Right atrium auricular region (tissue), 2 donors: ENCODE results near the gene KIF1A. TPM values are rescaled to one million over a fixed set of nuclear protein-coding genes. Genes with fewer than 3 reads are reported as not detected.
"Not testable (repeated sequence)": the region's sequence is repeated elsewhere in the genome, so short reads cannot be mapped to it uniquely, and the experiment has no call there.

Experiments
- DNase-seq: peaks from one replicate; pipeline ENCODE4 v3.0.0-alpha.2; 2019; ENCODE audit warnings: low spot score
- H3K27ac ChIP-seq, 2 donors: fragments of 200-600 bp; sonication (generic); 1 replicate in 1 of 2; 2 replicates in 1 of 2; pipeline ENCODE4 v1.5.1; 2016 to 2019
- H3K27me3 ChIP-seq, 2 donors: fragments of 200-600 bp; sonication (generic); one replicate each; pipeline versions ENCODE4 v1.5.1 to v1.6.0; 2017 to 2019
- H3K36me3 ChIP-seq: fragments of 200-600 bp; sonication (generic); one replicate; pipeline ENCODE4 v1.5.1; 2016
- H3K4me1 ChIP-seq, 2 donors: fragments of 200-600 bp; sonication (generic); one replicate each; pipeline versions ENCODE4 v1.5.1 to v1.6.0; 2017 to 2019
- H3K4me3 ChIP-seq, 2 donors: fragments of 200-600 bp; sonication (generic); 1 replicate in 1 of 2; 2 replicates in 1 of 2; pipeline ENCODE4 v1.5.1; 2017 to 2019; ENCODE audit warnings: mild to moderate bottlenecking in 1 of 2, moderate library complexity in 1 of 2
- H3K9me3 ChIP-seq, 2 donors: fragments of 200-600 bp; sonication (generic); one replicate each; pipeline ENCODE4 v1.5.1; 2019
- total RNA-seq, 2 donors: library from RNA; depleted of rRNA; stranded (reverse); fragments of >200 nt; gene quantifications; one replicate each; pipeline ENCODE4 v1.1.0, GENCODE V29; 2016
- TF ChIP-seq, protein P1 (sequence below), 2 donors: fragments of 200-600 bp; sonication (generic); IDR thresholded peaks; one replicate each; pipeline ENCODE4 v1.5.1; 2019; ENCODE audit warnings: antibody characterized with exemption in 2 of 2

KIF1A gene
- total RNA-seq, 2 donors from 2014 or later: 41.8 to 43.7 TPM

DNA sequence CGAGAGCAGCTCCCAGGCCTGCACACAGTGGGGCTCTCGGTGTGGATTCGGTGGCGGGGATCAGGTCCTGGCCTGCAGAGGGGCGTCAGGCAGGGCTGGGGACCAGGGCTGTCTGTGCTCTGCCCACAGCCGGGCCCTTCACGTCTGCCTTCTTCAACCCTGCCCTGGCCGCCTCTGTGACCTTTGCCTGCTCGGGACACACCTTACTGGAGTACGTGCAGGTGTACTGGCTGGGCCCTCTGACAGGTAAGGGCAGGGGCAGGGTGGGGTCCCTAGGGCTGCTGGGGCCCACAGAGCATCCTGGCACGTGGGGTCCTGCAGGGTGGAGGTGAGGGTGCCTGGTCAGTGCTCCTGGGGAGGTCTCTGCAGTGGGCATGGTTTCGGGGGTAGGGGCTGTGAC lies 125.7 kb downstream of the KIF1A start:
- H3K27ac ChIP-seq, H3K36me3 ChIP-seq, H3K27me3 ChIP-seq, H3K9me3 ChIP-seq, H3K4me3 ChIP-seq, DNase-seq, H3K4me1 ChIP-seq: not testable (repeated sequence)

DNA sequence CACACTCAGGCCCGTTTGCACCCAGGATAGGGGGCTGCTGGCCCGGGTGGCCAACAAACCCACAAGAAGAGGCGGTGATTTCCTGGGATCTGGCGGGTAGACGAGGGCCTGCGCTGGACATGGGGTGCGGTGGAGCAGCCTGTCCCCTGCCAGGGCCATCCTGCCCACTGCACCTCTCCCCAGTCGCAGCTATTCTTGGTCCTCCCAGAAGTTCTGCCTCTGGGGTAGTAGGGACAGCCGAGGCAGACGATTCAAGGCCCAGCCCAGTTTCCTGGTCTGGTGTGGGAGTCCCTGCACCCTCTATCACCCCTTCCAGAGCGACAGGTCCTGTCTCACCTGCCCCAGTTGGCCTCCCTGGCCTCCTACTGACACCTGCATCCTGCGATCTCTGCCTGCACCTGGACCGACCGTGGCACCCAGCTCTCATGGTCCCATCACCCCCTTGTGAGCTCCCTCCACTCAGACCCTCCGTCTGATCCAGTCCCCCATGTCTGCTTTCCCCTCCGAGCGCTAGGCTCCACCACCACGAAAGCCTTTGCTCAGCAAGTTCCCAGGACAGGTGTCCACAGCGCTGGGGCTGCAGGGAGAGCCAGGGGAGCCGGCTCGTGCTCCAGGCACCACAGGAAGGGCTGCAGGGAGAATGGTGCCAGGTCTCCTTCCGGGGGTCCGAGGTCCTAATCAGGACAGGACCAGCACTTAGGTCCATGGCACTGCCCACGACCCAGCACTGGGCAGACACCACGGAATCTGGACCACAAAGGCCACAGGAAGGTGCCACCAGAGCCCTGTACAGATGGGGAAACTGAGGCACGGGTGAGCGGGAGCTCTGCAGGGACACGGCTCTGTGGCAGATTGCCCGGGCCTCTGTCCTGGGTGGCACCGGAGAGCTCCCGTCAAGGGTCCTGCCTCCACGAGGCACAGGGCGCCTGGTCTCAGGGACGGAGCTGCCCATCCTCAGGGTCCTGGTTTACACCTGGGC lies 127.1 kb downstream of the KIF1A start:
- H3K36me3 ChIP-seq, DNase-seq: not testable (repeated sequence)

DNA sequence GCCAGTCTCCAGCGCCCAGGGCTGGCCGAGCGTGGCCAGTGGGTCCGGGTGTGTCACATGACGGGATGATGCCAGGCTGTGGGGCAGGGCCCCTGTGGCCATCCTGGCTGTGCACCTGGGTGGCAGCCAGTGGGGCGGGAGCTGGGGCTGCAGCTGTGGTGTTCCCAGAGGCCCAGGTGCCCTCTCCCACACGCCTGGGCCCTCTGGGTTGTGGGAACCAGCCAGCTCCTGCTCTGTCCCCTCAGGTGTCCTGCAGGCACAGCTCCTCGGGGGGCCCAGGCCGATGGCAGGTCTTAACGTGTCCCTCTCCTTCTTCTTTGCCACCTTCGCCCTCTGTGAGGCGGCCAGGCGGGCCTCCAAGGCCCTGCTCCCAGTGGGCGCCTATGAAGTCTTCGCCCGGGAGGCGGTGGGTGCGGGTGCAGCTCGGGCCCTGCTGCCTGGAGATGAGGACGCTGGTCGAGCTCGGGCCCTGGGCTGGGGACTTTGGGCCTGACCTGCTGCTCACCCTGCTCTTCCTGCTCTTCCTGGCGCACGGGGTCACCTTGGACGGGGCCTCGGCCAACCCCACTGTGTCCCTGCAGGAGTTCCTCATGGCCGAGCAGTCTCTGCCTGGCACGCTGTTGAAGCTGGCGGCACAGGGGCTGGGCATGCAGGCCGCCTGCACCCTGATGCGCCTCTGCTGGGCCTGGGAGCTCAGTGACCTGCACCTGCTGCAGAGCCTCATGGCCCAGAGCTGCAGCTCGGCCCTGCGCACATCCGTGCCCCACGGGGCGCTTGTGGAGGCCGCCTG lies 128.2 kb downstream of the KIF1A start, which contains the start of gene AQP12A:
TSS of gene AQP12A (plus strand) at position 236 of the 790 bp plus-strand sequence. CDS start at position 284, 48 bp downstream.
- H3K4me3 ChIP-seq, H3K36me3 ChIP-seq, DNase-seq, H3K4me1 ChIP-seq, H3K27me3 ChIP-seq, H3K9me3 ChIP-seq, H3K27ac ChIP-seq: not testable (repeated sequence)

More for the DNA sequence above, 127.1 kb downstream of the KIF1A start:
- H3K27me3 ChIP-seq, H3K4me1 ChIP-seq, H3K4me3 ChIP-seq, H3K9me3 ChIP-seq, H3K27ac ChIP-seq: not testable (repeated sequence)

DNA sequence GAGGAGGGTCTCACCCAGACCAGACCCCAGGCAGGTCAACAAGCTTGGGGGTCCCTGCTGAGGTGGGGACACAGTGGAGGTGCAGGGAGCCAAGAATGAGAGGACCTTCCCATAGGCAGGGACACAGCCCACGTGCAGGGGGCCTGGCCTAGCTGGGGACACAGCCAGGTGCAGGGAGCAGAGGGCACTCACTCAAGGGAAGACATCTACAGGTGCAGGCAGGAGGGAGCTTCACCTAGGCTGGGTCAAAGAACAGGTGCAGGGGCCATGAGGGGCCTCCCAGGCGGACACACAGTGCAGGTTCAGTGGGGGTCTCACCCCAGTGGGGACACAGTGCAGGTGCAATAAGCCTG lies 129.0 kb downstream of the KIF1A start:
- not testable (repeated sequence) for DNase-seq, H3K4me3 ChIP-seq, H3K36me3 ChIP-seq, H3K4me1 ChIP-seq, H3K27me3 ChIP-seq, H3K27ac ChIP-seq, H3K9me3 ChIP-seq

DNA sequence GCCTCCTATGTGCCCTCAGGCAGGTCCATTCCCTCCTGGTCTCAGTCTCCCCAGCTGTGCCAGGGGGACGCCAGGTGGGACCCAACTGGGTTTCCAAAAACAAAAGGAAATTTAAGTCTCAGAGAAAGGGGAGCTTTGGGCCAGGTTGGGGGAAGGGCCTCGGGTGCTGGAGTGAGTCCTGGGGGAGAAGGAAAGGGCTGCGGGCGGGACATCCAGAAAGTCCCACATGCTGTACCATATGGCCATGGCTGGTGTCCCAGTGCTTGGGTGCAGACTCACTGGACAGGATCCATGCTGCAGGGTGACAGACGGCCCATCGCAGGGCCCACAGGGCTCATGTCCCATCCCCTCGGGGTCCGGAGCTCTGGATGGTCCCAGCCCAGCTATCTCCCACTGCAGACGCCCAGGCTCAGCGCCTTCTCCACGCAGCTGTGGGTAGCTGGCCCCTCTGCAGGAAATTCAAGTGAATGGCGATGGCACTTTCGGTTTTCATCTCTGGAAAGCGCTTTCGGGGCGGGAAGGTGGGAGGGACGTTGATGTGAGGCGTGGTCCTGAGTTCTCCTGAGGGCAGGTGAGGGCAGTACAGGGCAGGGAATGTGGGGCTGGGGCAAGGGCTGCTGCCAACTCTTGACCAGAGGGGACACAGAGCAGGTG lies 129.5 kb downstream of the KIF1A start:
- not testable (repeated sequence) for DNase-seq

DNA sequence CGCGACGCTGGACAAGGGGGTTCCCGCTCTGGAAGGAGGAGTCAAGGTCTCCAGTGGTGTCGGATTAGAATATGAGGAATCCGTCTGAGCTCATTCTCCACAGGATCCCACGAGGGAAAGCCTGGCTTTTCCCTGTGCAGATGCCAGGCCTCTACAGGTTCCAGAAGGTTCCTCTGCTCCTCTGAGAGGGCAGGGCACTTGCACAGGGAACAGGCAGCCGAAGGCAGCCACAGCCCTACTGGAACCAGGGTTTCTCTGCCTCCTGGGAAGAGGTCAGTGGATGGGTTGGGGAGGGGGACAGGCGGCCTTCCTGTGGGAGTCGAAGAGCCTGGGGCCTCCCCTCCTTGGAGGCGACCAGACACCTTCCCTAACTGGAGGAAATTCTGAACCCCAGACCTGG lies 130.0 kb downstream of the KIF1A start:
- TF ChIP-seq, protein P1, sequence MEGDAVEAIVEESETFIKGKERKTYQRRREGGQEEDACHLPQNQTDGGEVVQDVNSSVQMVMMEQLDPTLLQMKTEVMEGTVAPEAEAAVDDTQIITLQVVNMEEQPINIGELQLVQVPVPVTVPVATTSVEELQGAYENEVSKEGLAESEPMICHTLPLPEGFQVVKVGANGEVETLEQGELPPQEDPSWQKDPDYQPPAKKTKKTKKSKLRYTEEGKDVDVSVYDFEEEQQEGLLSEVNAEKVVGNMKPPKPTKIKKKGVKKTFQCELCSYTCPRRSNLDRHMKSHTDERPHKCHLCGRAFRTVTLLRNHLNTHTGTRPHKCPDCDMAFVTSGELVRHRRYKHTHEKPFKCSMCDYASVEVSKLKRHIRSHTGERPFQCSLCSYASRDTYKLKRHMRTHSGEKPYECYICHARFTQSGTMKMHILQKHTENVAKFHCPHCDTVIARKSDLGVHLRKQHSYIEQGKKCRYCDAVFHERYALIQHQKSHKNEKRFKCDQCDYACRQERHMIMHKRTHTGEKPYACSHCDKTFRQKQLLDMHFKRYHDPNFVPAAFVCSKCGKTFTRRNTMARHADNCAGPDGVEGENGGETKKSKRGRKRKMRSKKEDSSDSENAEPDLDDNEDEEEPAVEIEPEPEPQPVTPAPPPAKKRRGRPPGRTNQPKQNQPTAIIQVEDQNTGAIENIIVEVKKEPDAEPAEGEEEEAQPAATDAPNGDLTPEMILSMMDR (IDR thresholded peaks at IDR 0.05): no peak
- no peaks in the 10 kb centered on the region for H3K9me3 ChIP-seq
- H3K36me3 ChIP-seq: no peaks in the 10 kb centered on the region
- no peak overlapping the region for H3K4me3 ChIP-seq
- H3K27ac ChIP-seq: no peak overlapping the region
- DNase-seq: no peak
- H3K27me3 ChIP-seq: no peaks in the 10 kb centered on the region
- H3K4me1 ChIP-seq: no peaks in the 10 kb centered on the region

More for the DNA sequence above, 129.5 kb downstream of the KIF1A start:
- not testable (repeated sequence) for H3K27ac ChIP-seq, H3K9me3 ChIP-seq, H3K4me3 ChIP-seq, H3K4me1 ChIP-seq, H3K27me3 ChIP-seq, H3K36me3 ChIP-seq

DNA sequence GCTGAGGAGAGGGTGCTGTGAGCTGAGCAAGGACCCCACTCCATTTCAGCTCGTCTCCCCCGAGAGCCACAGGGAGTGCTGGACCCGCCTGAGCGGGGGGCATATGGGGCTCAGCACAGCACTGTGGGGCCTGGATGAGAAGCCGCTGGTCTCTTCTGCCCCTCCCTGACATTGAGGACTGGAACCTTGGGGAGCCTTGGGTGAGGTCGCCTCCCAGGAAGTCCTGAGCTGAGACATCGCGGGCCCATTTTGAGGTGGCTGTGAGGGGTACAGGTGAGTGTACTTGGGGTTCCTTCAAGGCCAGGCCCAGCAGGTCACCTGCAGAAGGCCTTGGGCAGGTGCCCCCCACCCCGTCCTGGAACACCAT lies 131.5 kb downstream of the KIF1A start:
- H3K27ac ChIP-seq: no peak overlapping the region
- no peaks in the 10 kb centered on the region for H3K4me1 ChIP-seq
- no peaks in the 10 kb centered on the region for H3K9me3 ChIP-seq
- TF ChIP-seq, protein P1 (IDR thresholded peaks at IDR 0.05): no peak
- H3K27me3 ChIP-seq: no peaks in the 10 kb centered on the region
- no peaks in the 10 kb centered on the region for H3K36me3 ChIP-seq
- DNase-seq: peak; percentile 34
- no peak overlapping the region for H3K4me3 ChIP-seq
